ENCODE data around the gene ABTB1. TPM values are rescaled to one million over a fixed set of nuclear protein-coding genes. Genes with fewer than 3 reads are reported as not detected.

ABTB1 gene
- 10 to 100 TPM; 63.4 to 65.5 TPM for total RNA-seq

- DNase-seq (peak; percentile 90), ATAC-seq (ENCODE audit: low read depth) (peak; percentile 84)
- Mint-ChIP-seq H3K9me3 (no peaks in the 10 kb centered on the region), H3K36me3 (no peaks in the 10 kb centered on the region), H3K27ac (peak within 1 kb of the TSS; percentile 99), H3K27me3 (no peaks in the 10 kb centered on the region), H3K4me3 (peak within 1 kb of the TSS; percentile 94), H3K4me1 (peaks cover 20% of the 10 kb centered on the region)
- POLR2A ChIA-PET: interaction anchor here (0.8 to 2.2 kb wide), 12 partner anchors 10 to 381 kb away, joined by 3 to 18 read pairs (median 3); partner anchors contain the start of genes MCM2, PODXL2, SEC61A1 and TPRA1
Observed at GRCh38 chr3:127672429-127673190, at the start of gene ABTB1. Gene ABTB1, plus strand, starts transcription at chr3:127672952. Its CDS starts 74 bp downstream, at chr3:127673026.

GRCh38 chr3:127624063-127624462 lies 48.7 kb upstream of the ABTB1 start:
- ATAC-seq (ENCODE audit: low read depth): no peak
- no peak overlapping the region for H3K27ac Mint-ChIP-seq
- no peak for DNase-seq
- H3K4me1 Mint-ChIP-seq: peaks cover 14% of the 10 kb centered on the region
- POLR2A ChIA-PET: interaction anchor here (0.7 kb wide), 1 partner anchor 56 kb away, joined by 3 read pairs; no protein-coding TSS in a partner anchor
- peaks cover 18% of the 10 kb centered on the region for H3K36me3 Mint-ChIP-seq
- no peaks in the 10 kb centered on the region for H3K9me3 Mint-ChIP-seq
- H3K4me3 Mint-ChIP-seq: no peak overlapping the region
- peaks cover 26% of the 10 kb centered on the region for H3K27me3 Mint-ChIP-seq

- no peak overlapping the region for H3K27ac Mint-ChIP-seq
- H3K4me1 Mint-ChIP-seq: peaks cover 22% of the 10 kb centered on the region
- H3K9me3 Mint-ChIP-seq: no peaks in the 10 kb centered on the region
- DNase-seq (no peak), ATAC-seq (ENCODE audit: low read depth) (no peak)
- POLR2A ChIA-PET: no interaction called here
- H3K27me3 Mint-ChIP-seq: peaks cover 37% of the 10 kb centered on the region
- no peak overlapping the region for H3K4me3 Mint-ChIP-seq
- H3K36me3 Mint-ChIP-seq: peaks cover 15% of the 10 kb centered on the region
Observed at GRCh38 chr3:127625821-127626220, 46.9 kb upstream of the ABTB1 start.

DNA sequence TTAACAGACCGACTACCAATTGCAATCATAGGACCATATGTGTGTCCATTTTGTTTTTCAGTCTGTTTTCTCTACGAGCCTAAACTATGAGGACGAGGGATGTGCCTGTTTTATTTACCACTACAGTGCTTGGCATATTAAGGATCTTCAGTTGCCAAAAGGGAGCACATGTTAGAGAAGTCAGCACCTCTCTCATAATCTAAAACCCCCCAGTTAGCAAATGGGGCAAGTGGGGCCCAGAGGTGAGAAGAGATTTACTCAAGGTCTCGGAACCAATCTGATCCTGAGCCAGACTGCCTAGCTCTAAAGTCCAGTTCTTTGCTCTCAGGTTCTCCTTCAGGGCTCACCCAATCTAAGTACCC lies 44.3 kb upstream of the ABTB1 start:
- H3K27ac Mint-ChIP-seq: no peak overlapping the region
- POLR2A ChIA-PET: no interaction called here
- peaks cover 50% of the 10 kb centered on the region for H3K27me3 Mint-ChIP-seq
- DNase-seq: no peak
- peak overlapping the region; percentile 68 for H3K4me3 Mint-ChIP-seq
- no peaks in the 10 kb centered on the region for H3K9me3 Mint-ChIP-seq
- H3K36me3 Mint-ChIP-seq: peaks cover 2% of the 10 kb centered on the region
- no peak for ATAC-seq (ENCODE audit: low read depth)
- H3K4me1 Mint-ChIP-seq: peaks cover 22% of the 10 kb centered on the region

GRCh38 chr3:127628788-127629466 lies 43.8 kb upstream of the ABTB1 start, which contains the start of gene PODXL2:
Gene PODXL2, plus strand, starts transcription at chr3:127629185. Its CDS starts 35 bp downstream, at chr3:127629220.
- ATAC-seq (ENCODE audit: low read depth) (peak; percentile 65), DNase-seq (peak; percentile 64)
- Mint-ChIP-seq H3K4me1 (peaks cover 22% of the 10 kb centered on the region), H3K36me3 (peaks cover 2% of the 10 kb centered on the region), H3K27me3 (peaks cover 53% of the 10 kb centered on the region), H3K9me3 (no peaks in the 10 kb centered on the region), H3K4me3 (peak within 1 kb of the TSS; percentile 79), H3K27ac (no peak within 1 kb of the TSS)
- POLR2A ChIA-PET: interaction anchor here (0.6 to 1.0 kb wide), 2 partner anchors 43 to 46 kb away, joined by 3 to 6 read pairs; no protein-coding TSS in a partner anchor

DNA sequence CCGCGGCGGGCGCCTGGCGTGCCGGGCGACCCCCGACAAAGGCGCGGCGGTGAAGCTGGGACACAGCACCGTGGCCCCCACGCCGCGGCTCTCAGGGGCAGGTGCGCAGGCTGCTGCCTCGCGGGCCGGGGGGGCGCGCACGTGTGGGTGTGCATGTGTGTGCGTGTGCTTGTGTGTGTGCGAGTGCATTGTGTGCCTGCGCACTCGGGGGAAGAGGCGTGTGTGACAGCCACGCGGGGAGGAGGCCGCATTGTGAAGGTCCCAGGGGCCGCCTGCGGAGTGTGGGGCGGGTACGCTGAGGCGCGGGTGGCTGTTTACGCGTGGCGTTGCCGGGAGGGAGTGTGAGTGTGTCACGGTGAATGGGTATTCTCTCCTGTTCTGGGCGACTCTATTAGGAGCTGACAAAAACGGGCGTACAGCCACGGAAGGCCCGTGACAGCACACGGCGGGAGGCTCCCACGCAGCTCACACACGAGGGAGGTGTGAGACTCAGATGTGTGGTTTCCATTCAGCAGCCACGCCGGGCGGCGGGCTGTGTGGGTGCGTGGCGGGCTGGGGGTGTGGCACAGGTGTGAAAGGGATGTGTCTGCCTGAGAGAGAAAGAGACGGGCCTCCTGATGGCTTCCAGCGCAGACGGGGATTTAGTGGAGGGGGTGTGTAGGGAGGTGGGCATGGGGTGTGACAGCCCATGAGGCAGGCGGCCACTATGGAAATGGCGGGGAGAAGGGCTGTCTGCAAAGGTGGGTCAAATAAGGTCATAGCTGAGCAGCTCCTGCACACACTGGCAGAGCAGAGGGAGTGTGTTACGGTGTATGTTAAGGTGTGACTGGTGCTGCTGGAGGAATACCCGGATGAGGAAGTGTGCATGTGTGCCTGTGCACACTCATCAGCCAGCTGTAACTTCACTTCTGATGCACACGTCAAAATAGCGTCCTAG lies 43.0 kb upstream of the ABTB1 start:
- no peak overlapping the region for H3K27ac Mint-ChIP-seq
- POLR2A ChIA-PET: interaction anchor here (0.6 to 1.0 kb wide), 2 partner anchors 31 to 42 kb away, joined by 3 read pairs; no protein-coding TSS in a partner anchor
- no peaks in the 10 kb centered on the region for H3K9me3 Mint-ChIP-seq
- DNase-seq: no peak
- H3K27me3 Mint-ChIP-seq: peaks cover 59% of the 10 kb centered on the region
- H3K36me3 Mint-ChIP-seq: peaks cover 2% of the 10 kb centered on the region
- H3K4me3 Mint-ChIP-seq: peak overlapping the region; percentile 79
- ATAC-seq (ENCODE audit: low read depth): peak; percentile 8
- H3K4me1 Mint-ChIP-seq: peaks cover 22% of the 10 kb centered on the region

DNA sequence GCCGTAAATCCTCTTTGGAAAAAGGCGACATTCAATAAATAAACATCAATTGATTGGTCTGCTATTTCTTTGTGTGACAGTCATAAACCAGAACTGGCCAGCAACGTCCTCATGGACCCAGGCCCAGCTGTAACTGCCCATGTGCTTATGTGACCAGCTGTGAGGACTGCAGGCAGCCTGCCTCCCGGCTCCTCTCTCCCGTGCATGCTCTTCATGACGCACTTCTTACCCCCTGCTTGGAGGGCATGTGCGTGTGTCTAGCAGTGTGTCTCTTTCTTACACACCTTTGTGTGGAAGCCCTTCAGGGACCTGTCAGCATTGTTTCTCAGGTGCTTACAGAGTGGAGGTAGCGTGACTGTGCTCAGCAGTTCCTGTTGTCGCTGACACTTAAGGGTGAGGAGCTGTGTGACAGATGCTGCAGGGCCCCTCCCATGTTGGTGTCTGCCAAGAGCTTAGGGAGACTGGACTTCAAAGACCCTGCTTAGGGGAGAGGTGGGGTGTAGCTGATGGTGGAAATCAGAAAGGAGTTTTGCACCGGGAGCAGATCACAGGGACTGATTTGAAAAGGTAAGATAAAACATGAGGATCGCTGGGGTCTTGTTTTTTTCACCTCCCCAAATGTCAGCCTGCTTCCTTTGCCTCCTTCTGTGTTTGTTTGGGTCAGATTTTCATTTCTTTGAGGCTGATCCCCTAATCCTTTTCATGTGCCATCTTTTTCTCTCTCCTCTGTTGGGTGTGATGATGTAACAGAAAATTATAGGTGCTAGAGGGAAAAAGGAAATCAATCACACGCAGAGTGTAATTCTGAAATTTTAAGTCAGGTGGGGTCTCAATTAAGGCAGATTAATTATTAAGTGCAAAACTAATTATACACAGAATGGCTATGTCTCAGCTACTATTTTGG lies 41.7 kb upstream of the ABTB1 start:
- ATAC-seq (ENCODE audit: low read depth): no peak
- peaks cover 61% of the 10 kb centered on the region for H3K27me3 Mint-ChIP-seq
- POLR2A ChIA-PET: interaction anchor here (1.2 kb wide), 1 partner anchor 11 kb away, joined by 3 read pairs; no protein-coding TSS in a partner anchor

GRCh38 chr3:127632035-127632820 lies 40.5 kb upstream of the ABTB1 start:
- POLR2A ChIA-PET: interaction anchor here (1.2 to 1.3 kb wide), 2 partner anchors 12 to 40 kb away, joined by 3 read pairs; no protein-coding TSS in a partner anchor
- peaks cover 53% of the 10 kb centered on the region for H3K27me3 Mint-ChIP-seq

More for the DNA sequence above, 41.7 kb upstream of the ABTB1 start:
- DNase-seq: no peak
- H3K4me1 Mint-ChIP-seq: peaks cover 26% of the 10 kb centered on the region
- peaks cover 2% of the 10 kb centered on the region for H3K36me3 Mint-ChIP-seq
- H3K4me3 Mint-ChIP-seq: no peak overlapping the region
- H3K27ac Mint-ChIP-seq: no peak overlapping the region
- H3K9me3 Mint-ChIP-seq: no peaks in the 10 kb centered on the region

GRCh38 chr3:127634653-127635052 lies 38.1 kb upstream of the ABTB1 start:
- H3K4me1 Mint-ChIP-seq: peaks cover 31% of the 10 kb centered on the region
- DNase-seq: no peak
- peaks cover 2% of the 10 kb centered on the region for H3K36me3 Mint-ChIP-seq
- no peak for ATAC-seq (ENCODE audit: low read depth)
- POLR2A ChIA-PET: no interaction called here
- H3K4me3 Mint-ChIP-seq: no peak overlapping the region
- H3K27me3 Mint-ChIP-seq: peaks cover 36% of the 10 kb centered on the region
- no peaks in the 10 kb centered on the region for H3K9me3 Mint-ChIP-seq
- no peak overlapping the region for H3K27ac Mint-ChIP-seq

More at GRCh38 chr3:127632035-127632820, 40.5 kb upstream of the ABTB1 start:
- Mint-ChIP-seq H3K4me1 (peaks cover 21% of the 10 kb centered on the region), H3K36me3 (peaks cover 2% of the 10 kb centered on the region), H3K27ac (no peak overlapping the region), H3K4me3 (no peak overlapping the region), H3K9me3 (no peaks in the 10 kb centered on the region)
- ATAC-seq (ENCODE audit: low read depth) (no peak), DNase-seq (no peak)

DNA sequence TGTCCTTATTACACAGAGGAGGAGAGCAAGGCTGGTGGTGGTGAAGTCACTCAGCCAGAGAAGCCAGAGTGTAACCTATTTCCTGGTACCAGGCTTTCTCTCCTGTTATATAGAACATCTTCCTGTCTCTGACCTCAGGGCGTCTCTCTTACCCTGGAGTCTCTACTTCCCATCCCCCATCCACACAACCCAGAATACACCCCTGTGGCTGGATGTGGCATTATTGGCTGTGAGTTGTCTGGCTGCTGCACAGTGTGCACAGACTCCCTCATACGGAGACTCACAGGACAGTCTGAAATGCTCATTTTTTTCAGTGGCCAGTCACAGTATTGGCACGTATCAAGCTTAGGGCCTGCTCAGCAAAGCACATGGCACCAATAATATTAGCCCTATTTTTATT lies 35.2 kb upstream of the ABTB1 start:
- peak; percentile 65 for DNase-seq
- Mint-ChIP-seq H3K36me3 (no peaks in the 10 kb centered on the region), H3K4me3 (peak overlapping the region; percentile 61), H3K9me3 (no peaks in the 10 kb centered on the region), H3K27me3 (peaks cover 14% of the 10 kb centered on the region), H3K27ac (peak overlapping the region; percentile 83), H3K4me1 (peaks cover 26% of the 10 kb centered on the region)
- POLR2A ChIA-PET: interaction anchor here (0.6 to 3.5 kb wide), 3 partner anchors 34 to 1097 kb away, joined by 3 to 20 read pairs (median 6); partner anchors contain the start of gene MCM2
- peak; percentile 100 for ATAC-seq (ENCODE audit: low read depth)

- Mint-ChIP-seq H3K9me3 (no peaks in the 10 kb centered on the region), H3K36me3 (no peaks in the 10 kb centered on the region), H3K27ac (peak overlapping the region; percentile 83), H3K27me3 (peaks cover 14% of the 10 kb centered on the region), H3K4me3 (peak overlapping the region; percentile 61), H3K4me1 (peaks cover 26% of the 10 kb centered on the region)
- ATAC-seq (ENCODE audit: low read depth) (no peak), DNase-seq (no peak)
- POLR2A ChIA-PET: interaction anchor here (0.6 to 3.5 kb wide), 2 partner anchors 40 to 1097 kb away, joined by 3 to 20 read pairs; partner anchors contain the start of gene MCM2
Observed at GRCh38 chr3:127637971-127638370, 34.8 kb upstream of the ABTB1 start.
